Fibroblast of skin of right quadriceps (primary cell): ENCODE measurements around the gene NR5A1.
A peak's percentile ranks its signal among the peaks of the same experiment; 100 is the strongest.

ENCODE experiments used
- DNase-seq: peaks from one replicate; pipeline ENCODE4 v3.0.0-alpha.2; 2013

The NR5A1 gene

GRCh38 chr9:124513376-124513994, 6.3 kb upstream of the NR5A1 start:
- no peak for DNase-seq

DNA sequence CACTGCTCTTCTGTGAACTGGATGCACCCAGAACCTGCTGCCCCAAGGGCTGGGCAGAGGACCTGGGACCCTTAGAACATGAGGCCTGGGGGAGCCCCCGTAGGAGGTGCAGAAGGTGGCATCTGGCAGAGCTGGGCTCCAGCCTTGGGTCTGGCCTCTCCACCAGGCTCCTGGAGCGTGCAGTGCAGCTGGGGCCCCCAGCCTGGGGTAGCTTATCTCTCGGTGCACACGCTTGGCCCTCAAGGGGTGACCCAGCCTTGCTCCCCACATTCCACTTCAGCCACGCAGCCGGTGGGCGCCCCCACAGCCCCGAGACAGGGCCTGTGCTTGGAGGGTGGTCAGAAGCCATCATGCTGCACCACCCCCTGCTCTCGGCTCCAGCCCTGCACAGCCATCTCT, 5.6 kb upstream of the NR5A1 start:
- no peak for DNase-seq

GRCh38 chr9:124511891-124512805, 4.9 kb upstream of the NR5A1 start:
- DNase-seq, result no peak

DNA sequence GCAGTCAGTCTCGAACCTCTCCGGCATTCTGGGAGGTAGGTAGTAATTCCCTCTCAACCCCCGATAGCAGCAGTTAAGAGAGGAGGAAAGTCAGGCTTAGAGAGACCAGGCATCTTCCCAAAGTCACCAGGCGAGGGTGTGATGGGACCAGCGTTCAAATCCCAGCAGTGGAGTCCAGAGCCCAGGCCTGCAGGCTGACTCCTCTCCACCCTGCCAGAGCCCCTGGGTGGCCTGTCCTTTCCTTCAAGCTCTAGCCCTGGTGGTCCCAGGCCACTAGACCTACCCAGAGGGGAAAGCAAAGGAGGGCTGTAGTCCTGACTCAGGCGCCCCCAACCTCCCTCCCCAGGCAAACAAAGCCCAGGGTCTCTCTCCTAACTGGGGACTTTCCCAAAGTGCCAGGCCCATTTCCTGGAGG, 4.2 kb upstream of the NR5A1 start:
- DNase-seq, result no peak

GRCh38 chr9:124510650-124511425, 3.6 kb upstream of the NR5A1 start:
- DNase-seq, result peak; percentile 10

DNA sequence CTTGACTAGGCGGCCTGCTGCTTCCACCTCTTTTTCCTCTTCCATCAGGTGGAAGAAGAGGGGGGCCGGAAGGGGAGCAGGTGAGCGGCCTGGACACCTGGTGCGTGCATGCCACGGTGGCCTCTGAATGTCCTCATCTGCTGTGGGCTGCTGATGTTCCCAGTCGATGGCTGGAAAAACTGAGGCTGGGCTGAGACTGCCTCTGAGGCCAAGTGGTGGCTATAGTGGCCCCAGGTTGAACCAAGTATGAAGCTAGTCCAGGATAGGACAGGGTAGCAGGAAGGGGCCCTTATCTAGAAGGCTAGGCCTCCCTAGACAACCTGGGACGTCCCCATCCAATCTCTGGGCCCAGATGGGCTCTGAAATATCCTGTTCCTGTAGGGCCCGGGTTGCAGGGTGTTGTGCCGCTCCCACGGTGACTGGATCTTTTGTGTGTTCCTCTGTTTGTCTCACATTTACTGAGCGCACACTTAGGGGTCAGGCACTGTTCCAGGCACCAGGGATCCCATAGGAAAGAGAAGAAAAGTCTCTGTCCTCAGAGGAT, 753 bp upstream of the NR5A1 start:
- no peak for DNase-seq

DNA sequence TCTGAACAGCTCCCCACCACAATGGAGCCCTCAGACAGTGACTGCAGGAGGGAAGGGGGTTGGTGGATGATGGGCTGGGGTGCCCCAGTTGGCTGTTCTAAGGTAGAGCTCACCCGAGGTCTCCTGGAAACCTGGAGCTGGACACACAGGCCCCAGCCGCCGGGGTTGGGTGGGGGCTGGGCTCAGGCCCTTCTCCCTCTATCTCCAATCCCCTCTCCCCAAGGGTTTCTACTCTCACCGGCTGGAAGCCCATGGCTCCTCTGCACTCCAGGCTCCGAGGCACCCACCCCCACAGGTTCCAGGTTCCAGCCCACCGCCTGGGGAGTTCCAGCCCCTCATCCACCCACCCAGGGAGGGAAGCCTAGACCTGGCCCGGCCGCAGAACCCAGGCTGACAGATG, 766 bp downstream of the NR5A1 start:
- no peak for DNase-seq

GRCh38 chr9:124505901-124506346, 1.3 kb downstream of the NR5A1 start:
- no peak for DNase-seq

GRCh38 chr9:124505006-124505900, 1.9 kb downstream of the NR5A1 start:
- DNase-seq, result no peak

GRCh38 chr9:124504530-124505005, 2.6 kb downstream of the NR5A1 start:
- DNase-seq, result no peak

GRCh38 chr9:124503713-124504529, 3.3 kb downstream of the NR5A1 start:
- DNase-seq, result peak; percentile 6

- DNase-seq, result no peak
These were observed 4.2 kb downstream of the NR5A1 start for GRCh38 chr9:124502711-124503702.

DNA sequence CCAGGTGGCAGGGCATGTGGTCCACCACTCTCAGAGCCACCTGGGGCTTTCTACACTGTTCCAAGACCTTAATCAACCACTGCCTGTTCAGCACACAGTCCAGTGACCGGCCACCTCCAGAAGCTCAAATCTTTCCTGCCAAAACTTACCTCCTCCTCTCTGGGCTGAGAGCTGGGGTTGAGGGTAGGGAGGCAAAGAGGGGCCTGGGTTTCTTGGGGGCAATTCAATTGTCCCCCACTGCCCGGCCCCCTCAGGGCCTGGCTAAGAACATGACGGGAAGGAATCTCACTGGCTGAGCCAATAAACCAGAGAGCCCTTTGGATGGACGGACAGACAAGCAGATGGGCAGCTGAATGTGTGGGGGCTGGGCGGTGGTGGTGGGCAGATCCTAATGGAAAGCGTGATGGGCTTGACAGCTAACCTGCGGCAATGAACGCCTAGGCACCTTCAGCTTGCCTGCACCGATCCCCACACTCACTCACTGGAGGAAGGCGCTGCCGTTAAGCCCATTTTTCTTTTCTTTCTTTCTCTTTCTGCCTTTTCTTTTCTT, 5.4 kb downstream of the NR5A1 start:
- no peak for DNase-seq

DNA sequence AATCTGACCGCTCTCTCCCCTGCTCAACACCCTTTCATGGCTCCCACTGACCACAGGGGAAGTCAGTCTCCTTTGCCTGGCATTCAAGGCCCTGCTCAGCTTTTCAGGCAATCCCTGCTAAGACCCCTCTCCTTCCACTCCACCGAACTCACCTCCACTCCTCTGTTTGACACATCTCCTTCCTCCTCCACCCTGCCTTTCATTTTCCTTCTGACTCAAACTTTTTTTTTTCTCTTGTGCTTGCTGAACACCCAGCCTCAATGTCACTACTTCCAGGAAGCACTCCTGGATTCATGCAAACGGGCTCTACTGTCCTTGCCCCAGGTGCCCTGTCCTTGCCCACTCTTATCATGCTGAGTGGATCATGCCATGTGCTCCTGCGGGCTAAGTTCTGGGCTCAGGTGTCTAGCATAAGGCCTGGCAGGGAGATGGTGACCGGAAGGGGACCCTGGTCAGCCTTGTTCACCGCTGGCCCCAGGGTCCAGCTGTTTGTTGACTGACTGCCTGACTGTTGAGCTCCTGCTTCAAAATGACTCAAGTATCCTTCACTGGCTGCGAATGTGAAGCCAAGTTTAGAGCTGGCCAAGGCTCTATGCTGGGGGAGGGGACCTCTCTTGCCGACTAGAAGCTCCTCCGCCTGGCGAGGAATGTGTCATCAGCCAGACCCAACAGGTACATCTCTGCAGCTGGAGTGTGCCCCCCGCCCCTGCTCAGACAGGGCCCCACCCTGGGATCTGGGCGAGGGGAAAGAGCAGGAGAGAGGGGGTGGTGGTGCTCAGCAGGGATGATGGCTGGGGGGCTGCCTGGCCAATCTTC, 6.2 kb downstream of the NR5A1 start:
- DNase-seq, result no peak

DNA sequence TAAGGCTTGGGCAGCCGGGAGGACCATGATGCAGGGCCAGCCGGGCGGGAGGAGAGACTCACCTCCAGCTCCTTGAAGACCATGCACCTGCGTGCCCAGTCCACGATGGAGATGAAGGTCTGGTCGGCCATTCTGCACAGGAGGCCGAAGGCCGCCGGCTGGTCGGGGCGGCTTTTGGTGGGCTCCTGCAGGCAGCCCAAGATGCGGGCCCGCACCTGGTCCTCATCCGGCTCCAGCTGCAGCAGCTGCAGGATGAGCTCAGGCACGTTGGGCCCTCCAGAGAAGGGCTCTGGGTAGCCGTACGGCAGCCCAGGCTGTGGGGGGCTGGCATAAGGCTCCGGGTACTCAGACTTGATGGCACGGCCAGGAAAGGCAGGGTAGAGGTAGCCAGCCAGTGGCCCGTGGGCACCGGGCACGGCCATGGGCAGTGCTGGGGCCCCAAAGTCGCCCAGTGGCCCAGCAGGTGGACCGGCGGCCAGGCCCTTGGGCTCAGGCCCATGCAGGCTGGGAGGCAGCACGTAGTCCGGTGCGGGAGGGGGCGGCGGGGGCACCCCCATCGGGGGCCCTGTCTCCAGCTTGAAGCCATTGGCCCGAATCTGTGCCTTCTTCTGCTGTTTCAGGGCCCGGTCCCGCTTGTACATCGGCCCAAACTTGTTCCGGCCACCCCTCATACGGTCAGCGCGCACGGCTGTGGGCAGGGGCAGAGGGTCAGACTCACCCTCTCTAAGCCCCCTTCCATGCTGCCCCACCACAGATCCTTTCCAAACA, 7.0 kb downstream of the NR5A1 start:
- no peak for DNase-seq

- DNase-seq, result no peak
These were observed 8.0 kb downstream of the NR5A1 start for GRCh38 chr9:124499216-124499615.

DNA sequence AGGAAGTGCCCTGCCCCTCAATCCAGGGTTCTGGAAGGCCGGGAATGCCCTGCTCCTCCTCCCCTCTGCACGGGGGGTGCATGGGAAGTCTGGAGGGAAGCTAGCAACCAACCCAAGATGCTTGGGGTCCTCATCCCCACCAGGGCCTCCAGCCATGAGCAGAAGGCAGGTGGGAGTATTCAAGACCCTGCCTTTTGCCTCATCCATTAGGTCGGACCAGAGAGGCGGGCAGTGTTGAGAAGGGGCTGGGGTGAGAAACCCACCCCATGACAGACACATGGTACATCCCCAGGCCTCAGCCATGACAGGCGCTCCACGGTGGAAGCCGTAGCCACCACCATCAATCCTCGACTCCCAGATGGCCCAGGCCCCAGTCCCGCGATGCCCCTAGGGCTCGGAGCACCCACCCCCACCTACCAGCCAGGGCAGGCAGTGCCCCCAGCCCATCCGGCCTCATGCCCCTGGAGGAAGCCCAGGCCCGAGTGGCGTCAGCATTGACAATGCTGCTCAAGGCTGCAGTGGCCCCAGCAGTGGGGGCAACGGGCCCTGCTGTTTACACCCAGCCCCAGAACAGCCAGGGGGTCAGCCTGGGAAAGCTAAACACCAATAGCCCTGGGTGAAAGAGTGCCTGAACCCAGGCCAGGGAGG, 8.6 kb downstream of the NR5A1 start:
- DNase-seq, result no peak
